ENCODE data around the gene IL17B. TPM values are rescaled to one million over a fixed set of nuclear protein-coding genes. Genes with fewer than 3 reads are reported as not detected.

The IL17B gene
- total and polyA plus RNA-seq, 2 experiments from 2014 or later, result not detected

- H3K79me2 ChIP-seq (replicated peaks; ENCODE audit: insufficient read depth), result peaks cover 5% of the 10 kb centered on the region
- Mint-ChIP-seq H3K27ac (no peak overlapping the region), H3K27me3 (ENCODE audit: insufficient read depth, low read depth, poor library complexity) (no peaks in the 10 kb centered on the region), H3K9me3 (no peaks in the 10 kb centered on the region), H3K36me3 (ENCODE audit: low read depth) (peaks cover 2% of the 10 kb centered on the region; the same call in 1 of the 3 replicates), H3K4me1 (no peaks in the 10 kb centered on the region), H3K4me3 (no peak overlapping the region)
- no peak overlapping the region for H3K4me3 ChIP-seq
- no peak overlapping the region for H3K27ac ChIP-seq (ENCODE audit: low read depth)
- no peaks in the 10 kb centered on the region for H3K36me3 ChIP-seq (ENCODE audit: insufficient read depth)
- H2AFZ ChIP-seq, result no peak overlapping the region
- H3K9me2 ChIP-seq (ENCODE audit: insufficient read depth), result no peaks in the 10 kb centered on the region
- H3K4me2 ChIP-seq, result no peak overlapping the region
- no peaks in the 10 kb centered on the region for H4K20me1 ChIP-seq (replicated peaks; ENCODE audit: insufficient read depth)
- TF ChIP-seq POLR2AphosphoS5 (IDR thresholded peaks at IDR 0.05; ENCODE audit: low read depth) (no peak), STAT1 (IDR thresholded peaks at IDR 0.05; ENCODE audit: unreplicated experiment) (no peak), CREB1 (CRISPR knock-in tag; IDR thresholded peaks at IDR 0.05; ENCODE audit: low read depth) (no peak), EZH2 (IDR thresholded peaks at IDR 0.05; ENCODE audit: low read depth, unreplicated experiment) (no peak), JUNB (IDR thresholded peaks at IDR 0.05; ENCODE audit: unreplicated experiment) (no peak), NANOG (IDR thresholded peaks at IDR 0.05; ENCODE audit: borderline replicate concordance) (no peak), CTCF (conservative IDR thresholded peaks at IDR 0.05; ENCODE audit: low read depth in 2 of 2) (no peak), EZH2phosphoT487 (IDR thresholded peaks at IDR 0.05; ENCODE audit: unreplicated experiment) (no peak)
- TF ChIP-seq, protein P1, sequence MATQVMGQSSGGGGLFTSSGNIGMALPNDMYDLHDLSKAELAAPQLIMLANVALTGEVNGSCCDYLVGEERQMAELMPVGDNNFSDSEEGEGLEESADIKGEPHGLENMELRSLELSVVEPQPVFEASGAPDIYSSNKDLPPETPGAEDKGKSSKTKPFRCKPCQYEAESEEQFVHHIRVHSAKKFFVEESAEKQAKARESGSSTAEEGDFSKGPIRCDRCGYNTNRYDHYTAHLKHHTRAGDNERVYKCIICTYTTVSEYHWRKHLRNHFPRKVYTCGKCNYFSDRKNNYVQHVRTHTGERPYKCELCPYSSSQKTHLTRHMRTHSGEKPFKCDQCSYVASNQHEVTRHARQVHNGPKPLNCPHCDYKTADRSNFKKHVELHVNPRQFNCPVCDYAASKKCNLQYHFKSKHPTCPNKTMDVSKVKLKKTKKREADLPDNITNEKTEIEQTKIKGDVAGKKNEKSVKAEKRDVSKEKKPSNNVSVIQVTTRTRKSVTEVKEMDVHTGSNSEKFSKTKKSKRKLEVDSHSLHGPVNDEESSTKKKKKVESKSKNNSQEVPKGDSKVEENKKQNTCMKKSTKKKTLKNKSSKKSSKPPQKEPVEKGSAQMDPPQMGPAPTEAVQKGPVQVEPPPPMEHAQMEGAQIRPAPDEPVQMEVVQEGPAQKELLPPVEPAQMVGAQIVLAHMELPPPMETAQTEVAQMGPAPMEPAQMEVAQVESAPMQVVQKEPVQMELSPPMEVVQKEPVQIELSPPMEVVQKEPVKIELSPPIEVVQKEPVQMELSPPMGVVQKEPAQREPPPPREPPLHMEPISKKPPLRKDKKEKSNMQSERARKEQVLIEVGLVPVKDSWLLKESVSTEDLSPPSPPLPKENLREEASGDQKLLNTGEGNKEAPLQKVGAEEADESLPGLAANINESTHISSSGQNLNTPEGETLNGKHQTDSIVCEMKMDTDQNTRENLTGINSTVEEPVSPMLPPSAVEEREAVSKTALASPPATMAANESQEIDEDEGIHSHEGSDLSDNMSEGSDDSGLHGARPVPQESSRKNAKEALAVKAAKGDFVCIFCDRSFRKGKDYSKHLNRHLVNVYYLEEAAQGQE (IDR thresholded peaks at IDR 0.05; ENCODE audit: unreplicated experiment), result no peak
- TF ChIP-seq, protein P2, sequence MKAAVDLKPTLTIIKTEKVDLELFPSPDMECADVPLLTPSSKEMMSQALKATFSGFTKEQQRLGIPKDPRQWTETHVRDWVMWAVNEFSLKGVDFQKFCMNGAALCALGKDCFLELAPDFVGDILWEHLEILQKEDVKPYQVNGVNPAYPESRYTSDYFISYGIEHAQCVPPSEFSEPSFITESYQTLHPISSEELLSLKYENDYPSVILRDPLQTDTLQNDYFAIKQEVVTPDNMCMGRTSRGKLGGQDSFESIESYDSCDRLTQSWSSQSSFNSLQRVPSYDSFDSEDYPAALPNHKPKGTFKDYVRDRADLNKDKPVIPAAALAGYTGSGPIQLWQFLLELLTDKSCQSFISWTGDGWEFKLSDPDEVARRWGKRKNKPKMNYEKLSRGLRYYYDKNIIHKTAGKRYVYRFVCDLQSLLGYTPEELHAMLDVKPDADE (IDR thresholded peaks at IDR 0.05), result no peak
- TF ChIP-seq, protein P3, sequence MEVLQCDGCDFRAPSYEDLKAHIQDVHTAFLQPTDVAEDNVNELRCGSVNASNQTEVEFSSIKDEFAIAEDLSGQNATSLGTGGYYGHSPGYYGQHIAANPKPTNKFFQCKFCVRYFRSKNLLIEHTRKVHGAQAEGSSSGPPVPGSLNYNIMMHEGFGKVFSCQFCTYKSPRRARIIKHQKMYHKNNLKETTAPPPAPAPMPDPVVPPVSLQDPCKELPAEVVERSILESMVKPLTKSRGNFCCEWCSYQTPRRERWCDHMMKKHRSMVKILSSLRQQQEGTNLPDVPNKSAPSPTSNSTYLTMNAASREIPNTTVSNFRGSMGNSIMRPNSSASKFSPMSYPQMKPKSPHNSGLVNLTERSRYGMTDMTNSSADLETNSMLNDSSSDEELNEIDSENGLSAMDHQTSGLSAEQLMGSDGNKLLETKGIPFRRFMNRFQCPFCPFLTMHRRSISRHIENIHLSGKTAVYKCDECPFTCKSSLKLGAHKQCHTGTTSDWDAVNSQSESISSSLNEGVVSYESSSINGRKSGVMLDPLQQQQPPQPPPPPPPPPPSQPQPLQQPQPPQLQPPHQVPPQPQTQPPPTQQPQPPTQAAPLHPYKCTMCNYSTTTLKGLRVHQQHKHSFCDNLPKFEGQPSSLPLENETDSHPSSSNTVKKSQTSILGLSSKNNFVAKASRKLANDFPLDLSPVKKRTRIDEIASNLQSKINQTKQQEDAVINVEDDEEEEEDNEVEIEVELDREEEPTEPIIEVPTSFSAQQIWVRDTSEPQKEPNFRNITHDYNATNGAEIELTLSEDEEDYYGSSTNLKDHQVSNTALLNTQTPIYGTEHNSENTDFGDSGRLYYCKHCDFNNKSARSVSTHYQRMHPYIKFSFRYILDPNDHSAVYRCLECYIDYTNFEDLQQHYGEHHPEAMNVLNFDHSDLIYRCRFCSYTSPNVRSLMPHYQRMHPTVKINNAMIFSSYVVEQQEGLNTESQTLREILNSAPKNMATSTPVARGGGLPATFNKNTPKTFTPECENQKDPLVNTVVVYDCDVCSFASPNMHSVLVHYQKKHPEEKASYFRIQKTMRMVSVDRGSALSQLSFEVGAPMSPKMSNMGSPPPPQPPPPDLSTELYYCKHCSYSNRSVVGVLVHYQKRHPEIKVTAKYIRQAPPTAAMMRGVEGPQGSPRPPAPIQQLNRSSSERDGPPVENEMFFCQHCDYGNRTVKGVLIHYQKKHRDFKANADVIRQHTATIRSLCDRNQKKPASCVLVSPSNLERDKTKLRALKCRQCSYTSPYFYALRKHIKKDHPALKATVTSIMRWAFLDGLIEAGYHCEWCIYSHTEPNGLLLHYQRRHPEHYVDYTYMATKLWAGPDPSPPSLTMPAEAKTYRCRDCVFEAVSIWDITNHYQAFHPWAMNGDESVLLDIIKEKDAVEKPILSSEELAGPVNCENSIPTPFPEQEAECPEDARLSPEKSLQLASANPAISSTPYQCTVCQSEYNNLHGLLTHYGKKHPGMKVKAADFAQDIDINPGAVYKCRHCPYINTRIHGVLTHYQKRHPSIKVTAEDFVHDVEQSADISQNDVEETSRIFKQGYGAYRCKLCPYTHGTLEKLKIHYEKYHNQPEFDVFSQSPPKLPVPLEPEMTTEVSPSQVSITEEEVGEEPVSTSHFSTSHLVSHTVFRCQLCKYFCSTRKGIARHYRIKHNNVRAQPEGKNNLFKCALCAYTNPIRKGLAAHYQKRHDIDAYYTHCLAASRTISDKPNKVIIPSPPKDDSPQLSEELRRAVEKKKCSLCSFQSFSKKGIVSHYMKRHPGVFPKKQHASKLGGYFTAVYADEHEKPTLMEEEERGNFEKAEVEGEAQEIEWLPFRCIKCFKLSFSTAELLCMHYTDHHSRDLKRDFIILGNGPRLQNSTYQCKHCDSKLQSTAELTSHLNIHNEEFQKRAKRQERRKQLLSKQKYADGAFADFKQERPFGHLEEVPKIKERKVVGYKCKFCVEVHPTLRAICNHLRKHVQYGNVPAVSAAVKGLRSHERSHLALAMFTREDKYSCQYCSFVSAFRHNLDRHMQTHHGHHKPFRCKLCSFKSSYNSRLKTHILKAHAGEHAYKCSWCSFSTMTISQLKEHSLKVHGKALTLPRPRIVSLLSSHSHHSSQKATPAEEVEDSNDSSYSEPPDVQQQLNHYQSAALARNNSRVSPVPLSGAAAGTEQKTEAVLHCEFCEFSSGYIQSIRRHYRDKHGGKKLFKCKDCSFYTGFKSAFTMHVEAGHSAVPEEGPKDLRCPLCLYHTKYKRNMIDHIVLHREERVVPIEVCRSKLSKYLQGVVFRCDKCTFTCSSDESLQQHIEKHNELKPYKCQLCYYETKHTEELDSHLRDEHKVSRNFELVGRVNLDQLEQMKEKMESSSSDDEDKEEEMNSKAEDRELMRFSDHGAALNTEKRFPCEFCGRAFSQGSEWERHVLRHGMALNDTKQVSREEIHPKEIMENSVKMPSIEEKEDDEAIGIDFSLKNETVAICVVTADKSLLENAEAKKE (CRISPR knock-in tag; IDR thresholded peaks at IDR 0.05), result no peak
- no peaks in the 10 kb centered on the region for H3K4me1 ChIP-seq (ENCODE audit: insufficient read depth)
- no peaks in the 10 kb centered on the region for H3K27me3 ChIP-seq (ENCODE audit: insufficient read depth)
- DNase-seq (ENCODE audit: low spot score), result no peak
- no peak for ATAC-seq
- no peaks in the 10 kb centered on the region for H3F3A ChIP-seq (replicated peaks; ENCODE audit: low read depth)
Measured at GRCh38 chr5:149340920-149341319, 38.2 kb downstream of the IL17B start.

Data from GM23338 (cell line).